ENCODE measurements around the gene NME3.

Gene NME3

GRCh38 chr16:1789643-1790045 lies 18.3 kb upstream of the NME3 start:
- no peak overlapping the region for H3K27ac ChIP-seq (ENCODE audit: poor library complexity, severe bottlenecking)
- H3K36me3 ChIP-seq (ENCODE audit: low read depth) = peaks cover 31% of the 10 kb centered on the region
- no peaks in the 10 kb centered on the region for H3K4me1 ChIP-seq (ENCODE audit: insufficient read depth, poor library complexity, severe bottlenecking)
- no peak for ATAC-seq (ENCODE audit: low read depth)
- no peaks in the 10 kb centered on the region for H3K9me3 ChIP-seq (ENCODE audit: severe bottlenecking)
- no peak for TF ChIP-seq CTCF (IDR thresholded peaks at IDR 0.05; ENCODE audit: poor library complexity, severe bottlenecking)
- H3K27me3 ChIP-seq (ENCODE audit: insufficient read depth, poor library complexity, severe bottlenecking) = no peaks in the 10 kb centered on the region
- no peak overlapping the region for H3K4me3 ChIP-seq (ENCODE audit: severe bottlenecking)
- DNase-seq (ENCODE audit: low spot score) = peak; percentile 57

DNA sequence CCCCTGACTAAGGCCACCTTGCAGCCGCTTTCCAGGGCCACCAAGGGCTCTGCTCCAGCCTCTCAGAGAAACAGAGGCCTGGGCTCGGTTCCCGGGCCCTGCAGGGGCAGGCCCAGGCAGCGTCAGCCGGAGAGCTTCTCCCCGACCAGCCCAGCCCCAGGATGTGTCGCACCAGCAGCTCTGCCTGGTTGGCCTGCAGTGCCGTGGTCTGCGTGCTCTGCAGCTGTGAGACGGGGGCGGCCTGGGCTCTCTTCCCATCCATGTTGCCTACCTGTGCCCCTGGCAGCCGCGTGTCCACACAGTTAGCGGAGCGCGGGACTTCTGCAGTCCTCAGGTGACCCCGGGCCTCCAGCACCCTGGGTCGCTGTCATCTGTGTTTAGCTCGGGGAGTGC lies 17.4 kb upstream of the NME3 start:
- no peak overlapping the region for H3K4me3 ChIP-seq (ENCODE audit: severe bottlenecking)
- no peak for ATAC-seq (ENCODE audit: low read depth)
- peaks cover 37% of the 10 kb centered on the region for H3K36me3 ChIP-seq (ENCODE audit: low read depth)
- no peak for TF ChIP-seq CTCF (IDR thresholded peaks at IDR 0.05; ENCODE audit: poor library complexity, severe bottlenecking)
- no peaks in the 10 kb centered on the region for H3K9me3 ChIP-seq (ENCODE audit: severe bottlenecking)
- no peak overlapping the region for H3K27ac ChIP-seq (ENCODE audit: poor library complexity, severe bottlenecking)
- H3K4me1 ChIP-seq (ENCODE audit: insufficient read depth, poor library complexity, severe bottlenecking) = peaks cover 6% of the 10 kb centered on the region
- DNase-seq (ENCODE audit: low spot score) = peak; percentile 64
- no peaks in the 10 kb centered on the region for H3K27me3 ChIP-seq (ENCODE audit: insufficient read depth, poor library complexity, severe bottlenecking)

DNA sequence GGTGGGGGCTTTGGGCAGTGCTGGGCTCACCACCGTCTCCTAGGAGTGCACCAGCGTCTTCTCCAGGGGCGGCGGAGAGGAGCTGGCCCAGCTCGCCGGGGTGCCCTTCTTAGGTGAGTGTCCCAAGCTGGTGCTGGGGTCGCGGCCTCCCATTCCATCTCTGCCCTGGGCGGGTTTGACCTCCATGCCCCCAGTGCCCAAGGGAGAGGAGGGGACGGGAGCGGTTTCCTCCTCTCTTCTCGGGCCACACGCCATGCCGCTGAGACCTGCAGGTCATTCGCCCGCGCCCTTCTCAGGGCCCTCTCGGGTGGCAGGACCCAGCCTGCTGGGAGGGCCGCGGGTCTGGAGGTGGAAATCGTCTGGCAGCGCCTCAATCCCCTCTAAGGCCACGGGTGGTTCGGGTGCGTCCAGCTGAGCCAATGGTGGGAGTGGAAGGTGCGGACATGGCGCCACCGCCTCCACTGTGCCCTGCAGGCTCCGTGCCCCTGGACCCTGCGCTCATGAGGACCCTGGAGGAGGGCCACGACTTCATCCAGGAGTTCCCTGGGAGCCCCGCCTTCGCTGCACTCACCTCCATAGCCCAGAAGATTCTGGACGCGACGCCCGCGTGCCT lies 16.9 kb upstream of the NME3 start:
- H3K9me3 ChIP-seq (ENCODE audit: severe bottlenecking) = no peaks in the 10 kb centered on the region
- no peak for TF ChIP-seq CTCF (IDR thresholded peaks at IDR 0.05; ENCODE audit: poor library complexity, severe bottlenecking)
- no peaks in the 10 kb centered on the region for H3K27me3 ChIP-seq (ENCODE audit: insufficient read depth, poor library complexity, severe bottlenecking)
- peaks cover 37% of the 10 kb centered on the region for H3K36me3 ChIP-seq (ENCODE audit: low read depth)
- H3K4me3 ChIP-seq (ENCODE audit: severe bottlenecking) = no peak overlapping the region
- ATAC-seq (ENCODE audit: low read depth) = no peak
- no peak overlapping the region for H3K27ac ChIP-seq (ENCODE audit: poor library complexity, severe bottlenecking)
- peak; percentile 63 for DNase-seq (ENCODE audit: low spot score)
- peaks cover 6% of the 10 kb centered on the region for H3K4me1 ChIP-seq (ENCODE audit: insufficient read depth, poor library complexity, severe bottlenecking)

- DNase-seq (ENCODE audit: low spot score) (peak; percentile 68), ATAC-seq (ENCODE audit: low read depth) (no peak)
- Histone ChIP-seq H3K27me3 (ENCODE audit: insufficient read depth, poor library complexity, severe bottlenecking) (no peaks in the 10 kb centered on the region), H3K27ac (ENCODE audit: poor library complexity, severe bottlenecking) (no peak overlapping the region), H3K36me3 (ENCODE audit: low read depth) (peaks cover 37% of the 10 kb centered on the region), H3K9me3 (ENCODE audit: severe bottlenecking) (no peaks in the 10 kb centered on the region), H3K4me1 (ENCODE audit: insufficient read depth, poor library complexity, severe bottlenecking) (peaks cover 6% of the 10 kb centered on the region), H3K4me3 (ENCODE audit: severe bottlenecking) (no peak overlapping the region)
- no peak for TF ChIP-seq CTCF (IDR thresholded peaks at IDR 0.05; ENCODE audit: poor library complexity, severe bottlenecking)
These were observed 16.2 kb upstream of the NME3 start for GRCh38 chr16:1787322-1788094.

GRCh38 chr16:1787056-1787321 lies 15.6 kb upstream of the NME3 start:
- H3K4me3 ChIP-seq (ENCODE audit: severe bottlenecking) = no peak overlapping the region
- no peak for TF ChIP-seq CTCF (IDR thresholded peaks at IDR 0.05; ENCODE audit: poor library complexity, severe bottlenecking)
- ATAC-seq (ENCODE audit: low read depth) = no peak
- H3K27me3 ChIP-seq (ENCODE audit: insufficient read depth, poor library complexity, severe bottlenecking) = no peaks in the 10 kb centered on the region
- DNase-seq (ENCODE audit: low spot score) = no peak
- no peak overlapping the region for H3K27ac ChIP-seq (ENCODE audit: poor library complexity, severe bottlenecking)
- H3K36me3 ChIP-seq (ENCODE audit: low read depth) = peaks cover 37% of the 10 kb centered on the region
- H3K4me1 ChIP-seq (ENCODE audit: insufficient read depth, poor library complexity, severe bottlenecking) = peaks cover 6% of the 10 kb centered on the region
- no peaks in the 10 kb centered on the region for H3K9me3 ChIP-seq (ENCODE audit: severe bottlenecking)

All from RWPE2 (cell line).